ENCODE measurements around the gene IL23R.
"Not testable (repeated sequence)": the region's sequence is repeated elsewhere in the genome, so short reads cannot be mapped to it uniquely, and the experiment has no call there.

The IL23R gene

GRCh38 chr1:67204298-67204980 lies 38.2 kb downstream of the IL23R start:
- TF ChIP-seq TAF1 (IDR thresholded peaks at IDR 0.05; ENCODE audit: low read depth, low read length) = no peak
- no peak for TF ChIP-seq PAX5 (IDR thresholded peaks at IDR 0.05; ENCODE audit: insufficient read depth, low read length, severe bottlenecking)
- TF ChIP-seq POLR2AphosphoS5 (IDR thresholded peaks at IDR 0.05; ENCODE audit: low read depth, low read length) = no peak
- no peak for TF ChIP-seq POLR2A (IDR thresholded peaks at IDR 0.05; ENCODE audit: low read depth, low read length)
- no peak for FAIRE-seq
- DNase-seq (ENCODE audit: insufficient read length, low spot score) = no peak

GRCh38 chr1:67207398-67207797 lies 41.1 kb downstream of the IL23R start:
- not testable (repeated sequence) for DNase-seq (ENCODE audit: insufficient read length, low spot score); FAIRE-seq

- no peak for TF ChIP-seq POLR2A (IDR thresholded peaks at IDR 0.05; ENCODE audit: low read depth, low read length)
- TF ChIP-seq TAF1 (IDR thresholded peaks at IDR 0.05; ENCODE audit: low read depth, low read length) = no peak
- no peak for TF ChIP-seq POU2F2 (IDR thresholded peaks at IDR 0.05; ENCODE audit: low read depth, low read length)
- TF ChIP-seq PAX5 (IDR thresholded peaks at IDR 0.05; ENCODE audit: insufficient read depth, low read length, severe bottlenecking) = no peak
- TF ChIP-seq POLR2AphosphoS5 (IDR thresholded peaks at IDR 0.05; ENCODE audit: low read depth, low read length) = no peak
- TF ChIP-seq SPI1 (IDR thresholded peaks at IDR 0.05; ENCODE audit: low read depth, low read length) = no peak
- no peak for FAIRE-seq
- DNase-seq (ENCODE audit: insufficient read length, low spot score) = no peak
Measured at GRCh38 chr1:67208217-67208616, 42.0 kb downstream of the IL23R start.

GRCh38 chr1:67209521-67209920 lies 43.3 kb downstream of the IL23R start:
- FAIRE-seq = no peak

GRCh38 chr1:67211589-67212563 lies 45.6 kb downstream of the IL23R start:
- DNase-seq (ENCODE audit: insufficient read length, low spot score) (no peak), FAIRE-seq (peak; percentile 82)
- TF ChIP-seq PAX5 (IDR thresholded peaks at IDR 0.05; ENCODE audit: insufficient read depth, low read length, severe bottlenecking) (peak; percentile 15), POU2F2 (IDR thresholded peaks at IDR 0.05; ENCODE audit: low read depth, low read length) (peak; percentile 47; the same call in 1 of the 2 replicates), SPI1 (IDR thresholded peaks at IDR 0.05; ENCODE audit: low read depth, low read length) (no peak)

More at GRCh38 chr1:67209521-67209920, 43.3 kb downstream of the IL23R start:
- no peak for DNase-seq (ENCODE audit: insufficient read length, low spot score)
- TF ChIP-seq POLR2A (IDR thresholded peaks at IDR 0.05; ENCODE audit: low read depth, low read length) (no peak), POU2F2 (IDR thresholded peaks at IDR 0.05; ENCODE audit: low read depth, low read length) (no peak), SPI1 (IDR thresholded peaks at IDR 0.05; ENCODE audit: low read depth, low read length) (no peak), TAF1 (IDR thresholded peaks at IDR 0.05; ENCODE audit: low read depth, low read length) (no peak), PAX5 (IDR thresholded peaks at IDR 0.05; ENCODE audit: insufficient read depth, low read length, severe bottlenecking) (no peak), POLR2AphosphoS5 (IDR thresholded peaks at IDR 0.05; ENCODE audit: low read depth, low read length) (no peak)

GRCh38 chr1:67213164-67213563 lies 46.9 kb downstream of the IL23R start:
- DNase-seq (ENCODE audit: insufficient read length, low spot score) (no peak), FAIRE-seq (peak; percentile 90)
- TF ChIP-seq POLR2A (IDR thresholded peaks at IDR 0.05; ENCODE audit: low read depth, low read length) = no peak

GRCh38 chr1:67213948-67214347 lies 47.7 kb downstream of the IL23R start:
- DNase-seq (ENCODE audit: insufficient read length, low spot score) (no peak), FAIRE-seq (no peak)
- TF ChIP-seq SPI1 (IDR thresholded peaks at IDR 0.05; ENCODE audit: low read depth, low read length) (no peak), POU2F2 (IDR thresholded peaks at IDR 0.05; ENCODE audit: low read depth, low read length) (no peak), TAF1 (IDR thresholded peaks at IDR 0.05; ENCODE audit: low read depth, low read length) (no peak), POLR2AphosphoS5 (IDR thresholded peaks at IDR 0.05; ENCODE audit: low read depth, low read length) (no peak)

GRCh38 chr1:67214420-67215174 lies 48.3 kb downstream of the IL23R start:
- FAIRE-seq (peak; percentile 94), DNase-seq (ENCODE audit: insufficient read length, low spot score) (no peak)
- TF ChIP-seq POLR2A (IDR thresholded peaks at IDR 0.05; ENCODE audit: low read depth, low read length) (no peak), PAX5 (IDR thresholded peaks at IDR 0.05; ENCODE audit: insufficient read depth, low read length, severe bottlenecking) (peak; percentile 46), POU2F2 (IDR thresholded peaks at IDR 0.05; ENCODE audit: low read depth, low read length) (0 out of 2 replicates have a peak, but pooled peaks have one; percentile 28)

GRCh38 chr1:67216401-67216800 lies 50.1 kb downstream of the IL23R start:
- FAIRE-seq = no peak
- DNase-seq (ENCODE audit: insufficient read length, low spot score) = no peak
- TF ChIP-seq SPI1 (IDR thresholded peaks at IDR 0.05; ENCODE audit: low read depth, low read length) (no peak), POLR2AphosphoS5 (IDR thresholded peaks at IDR 0.05; ENCODE audit: low read depth, low read length) (no peak), POLR2A (IDR thresholded peaks at IDR 0.05; ENCODE audit: low read depth, low read length) (no peak), POU2F2 (IDR thresholded peaks at IDR 0.05; ENCODE audit: low read depth, low read length) (no peak), TAF1 (IDR thresholded peaks at IDR 0.05; ENCODE audit: low read depth, low read length) (no peak), PAX5 (IDR thresholded peaks at IDR 0.05; ENCODE audit: insufficient read depth, low read length, severe bottlenecking) (no peak)

- FAIRE-seq = peak; percentile 69
- no peak for DNase-seq (ENCODE audit: insufficient read length, low spot score)
- TF ChIP-seq TAF1 (IDR thresholded peaks at IDR 0.05; ENCODE audit: low read depth, low read length) (no peak), PAX5 (IDR thresholded peaks at IDR 0.05; ENCODE audit: insufficient read depth, low read length, severe bottlenecking) (no peak), POLR2A (IDR thresholded peaks at IDR 0.05; ENCODE audit: low read depth, low read length) (no peak), SPI1 (IDR thresholded peaks at IDR 0.05; ENCODE audit: low read depth, low read length) (no peak), POLR2AphosphoS5 (IDR thresholded peaks at IDR 0.05; ENCODE audit: low read depth, low read length) (no peak), POU2F2 (IDR thresholded peaks at IDR 0.05; ENCODE audit: low read depth, low read length) (no peak)
Measured at GRCh38 chr1:67217417-67217816, 51.2 kb downstream of the IL23R start.
